ENCODE results near the gene TARS2. TPM values are rescaled to one million over a fixed set of nuclear protein-coding genes. Genes with fewer than 3 reads are reported as not detected.

Gene TARS2
- polyA plus RNA-seq (2014; cell fraction: cytosol; rRNA removed) = 42.0 and 57.9 TPM in 2 replicates
- 30.7 and 38.4 TPM in 2 replicates for polyA plus RNA-seq (2014; cell fraction: nucleus; rRNA removed)

GRCh38 chr1:150486966-150487762 is at the start of gene TARS2:
TSS of gene TARS2 (plus strand) at chr1:150487419. CDS start at chr1:150487451, 32 bp downstream.
- peak; percentile 100 for DNase-seq (ENCODE audit: low spot score)

GRCh38 chr1:150441121-150441520 is 46.1 kb upstream of the TARS2 start:
- no peak for DNase-seq (ENCODE audit: low spot score)

- DNase-seq (ENCODE audit: low spot score) = peak; percentile 27
Observed at GRCh38 chr1:150444232-150444631, 43.0 kb upstream of the TARS2 start.

GRCh38 chr1:150456146-150456647 is 31.0 kb upstream of the TARS2 start:
- no peak for DNase-seq (ENCODE audit: low spot score)

GRCh38 chr1:150464422-150464826 is 22.8 kb upstream of the TARS2 start:
- DNase-seq (ENCODE audit: low spot score) = peak; percentile 72

GRCh38 chr1:150466964-150467363 is 20.3 kb upstream of the TARS2 start:
- DNase-seq (ENCODE audit: low spot score) = no peak

GRCh38 chr1:150469291-150469690 is 17.9 kb upstream of the TARS2 start:
- DNase-seq (ENCODE audit: low spot score) = no peak

- DNase-seq (ENCODE audit: low spot score) = no peak
Observed at GRCh38 chr1:150472601-150473200, 14.5 kb upstream of the TARS2 start.

GRCh38 chr1:150473659-150474058 is 13.6 kb upstream of the TARS2 start:
- DNase-seq (ENCODE audit: low spot score) = no peak

GRCh38 chr1:150474869-150475268 is 12.3 kb upstream of the TARS2 start:
- no peak for DNase-seq (ENCODE audit: low spot score)

GRCh38 chr1:150476754-150477153 is 10.5 kb upstream of the TARS2 start:
- peak; percentile 93 for DNase-seq (ENCODE audit: low spot score)

- DNase-seq (ENCODE audit: low spot score) = no peak
Observed at GRCh38 chr1:150477320-150477719, 9.9 kb upstream of the TARS2 start.

- DNase-seq (ENCODE audit: low spot score) = no peak
Observed at GRCh38 chr1:150477733-150478132, 9.5 kb upstream of the TARS2 start.

- no peak for DNase-seq (ENCODE audit: low spot score)
Observed at GRCh38 chr1:150479370-150479769, 7.8 kb upstream of the TARS2 start.

- DNase-seq (ENCODE audit: low spot score) = no peak
Observed at GRCh38 chr1:150479927-150480352, 7.3 kb upstream of the TARS2 start.

GRCh38 chr1:150484431-150484830 is 2.8 kb upstream of the TARS2 start:
- DNase-seq (ENCODE audit: low spot score) = no peak

GRCh38 chr1:150484861-150485260 is 2.4 kb upstream of the TARS2 start:
- no peak for DNase-seq (ENCODE audit: low spot score)

- no peak for DNase-seq (ENCODE audit: low spot score)
Observed at GRCh38 chr1:150487763-150488115, 520 bp downstream of the TARS2 start.

GRCh38 chr1:150493175-150493574 is 6.0 kb downstream of the TARS2 start:
- no peak for DNase-seq (ENCODE audit: low spot score)

GRCh38 chr1:150498342-150498741 is 11.1 kb downstream of the TARS2 start:
- no peak for DNase-seq (ENCODE audit: low spot score)

GRCh38 chr1:150505431-150505830 is 18.2 kb downstream of the TARS2 start:
- no peak for DNase-seq (ENCODE audit: low spot score)

- no peak for DNase-seq (ENCODE audit: low spot score)
Observed at GRCh38 chr1:150507912-150508864, 21.0 kb downstream of the TARS2 start, which contains the start of gene ECM1. TSS of gene ECM1 (plus strand) at chr1:150508109. CDS start at chr1:150508210, 101 bp downstream.
